ENCODE results near the gene PGR. TPM values are rescaled to one million over a fixed set of nuclear protein-coding genes. Genes with fewer than 3 reads are reported as not detected.
A peak's percentile ranks its signal among the peaks of the same experiment; 100 is the strongest.

PGR gene
- total RNA-seq, 3 donors from 2014 or later: 0.49 to 5.5 (median 0.92) TPM

DNA sequence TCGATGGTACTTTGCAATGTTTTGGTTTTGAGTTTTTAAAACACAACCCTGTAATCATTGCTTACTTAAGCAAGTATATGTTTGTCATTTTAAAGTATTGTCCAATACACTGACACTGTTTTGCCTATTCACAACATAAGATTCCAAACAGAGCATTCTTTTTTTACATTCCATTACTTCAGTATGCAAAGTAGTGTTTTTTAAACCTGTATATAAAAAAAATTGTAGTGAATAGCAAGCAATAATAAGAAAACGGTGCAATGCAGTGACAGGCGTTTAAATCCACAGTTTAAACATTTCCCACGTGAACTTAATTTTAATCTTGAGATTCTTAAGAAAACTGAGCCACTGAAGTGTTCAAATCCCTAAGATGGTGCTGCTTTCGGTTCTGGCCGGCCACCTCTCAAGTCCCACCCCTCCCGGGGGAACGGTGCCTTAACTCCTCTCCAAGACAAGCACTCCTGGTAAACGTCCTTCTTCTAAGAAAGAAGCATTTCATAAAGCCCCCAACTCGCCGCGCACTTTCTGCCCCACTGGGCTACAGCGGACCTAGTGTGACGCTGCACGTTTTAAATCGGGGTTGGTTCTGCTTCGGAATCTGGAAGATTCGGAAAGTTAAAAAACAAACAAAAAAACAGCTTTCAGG is 2.9 kb downstream of the PGR start:
- intact Hi-C loops (cut with DNase I, micrococcal nuclease): no loop called here
- DNase-seq: peak in 2 of 3 donors; percentile 16 to 27
- Histone ChIP-seq H3K4me1 (ENCODE audit: low read depth) (peaks cover 22% of the 10 kb centered on the region), H3K36me3 (ENCODE audit: low read depth) (no peaks in the 10 kb centered on the region), H3K9me3 (no peaks in the 10 kb centered on the region), H3K4me3 (peak overlapping the region; percentile 15)
- no peak for ATAC-seq
- TF ChIP-seq, protein P1, sequence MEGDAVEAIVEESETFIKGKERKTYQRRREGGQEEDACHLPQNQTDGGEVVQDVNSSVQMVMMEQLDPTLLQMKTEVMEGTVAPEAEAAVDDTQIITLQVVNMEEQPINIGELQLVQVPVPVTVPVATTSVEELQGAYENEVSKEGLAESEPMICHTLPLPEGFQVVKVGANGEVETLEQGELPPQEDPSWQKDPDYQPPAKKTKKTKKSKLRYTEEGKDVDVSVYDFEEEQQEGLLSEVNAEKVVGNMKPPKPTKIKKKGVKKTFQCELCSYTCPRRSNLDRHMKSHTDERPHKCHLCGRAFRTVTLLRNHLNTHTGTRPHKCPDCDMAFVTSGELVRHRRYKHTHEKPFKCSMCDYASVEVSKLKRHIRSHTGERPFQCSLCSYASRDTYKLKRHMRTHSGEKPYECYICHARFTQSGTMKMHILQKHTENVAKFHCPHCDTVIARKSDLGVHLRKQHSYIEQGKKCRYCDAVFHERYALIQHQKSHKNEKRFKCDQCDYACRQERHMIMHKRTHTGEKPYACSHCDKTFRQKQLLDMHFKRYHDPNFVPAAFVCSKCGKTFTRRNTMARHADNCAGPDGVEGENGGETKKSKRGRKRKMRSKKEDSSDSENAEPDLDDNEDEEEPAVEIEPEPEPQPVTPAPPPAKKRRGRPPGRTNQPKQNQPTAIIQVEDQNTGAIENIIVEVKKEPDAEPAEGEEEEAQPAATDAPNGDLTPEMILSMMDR (IDR thresholded peaks at IDR 0.05): no peak

- peaks cover 8% of the 10 kb centered on the region for H3K4me1 ChIP-seq (ENCODE audit: low read depth)
- H3K4me3 ChIP-seq: no peak overlapping the region
- no peaks in the 10 kb centered on the region for H3K36me3 ChIP-seq (ENCODE audit: low read depth)
- TF ChIP-seq, protein P1 (IDR thresholded peaks at IDR 0.05): no peak
- DNase-seq (no peak), ATAC-seq (no peak)
- H3K9me3 ChIP-seq: no peaks in the 10 kb centered on the region
- intact Hi-C loops (cut with DNase I, micrococcal nuclease): no loop called here
These were observed 13.9 kb downstream of the PGR start for GRCh38 chr11:101115671-101116160.

DNA sequence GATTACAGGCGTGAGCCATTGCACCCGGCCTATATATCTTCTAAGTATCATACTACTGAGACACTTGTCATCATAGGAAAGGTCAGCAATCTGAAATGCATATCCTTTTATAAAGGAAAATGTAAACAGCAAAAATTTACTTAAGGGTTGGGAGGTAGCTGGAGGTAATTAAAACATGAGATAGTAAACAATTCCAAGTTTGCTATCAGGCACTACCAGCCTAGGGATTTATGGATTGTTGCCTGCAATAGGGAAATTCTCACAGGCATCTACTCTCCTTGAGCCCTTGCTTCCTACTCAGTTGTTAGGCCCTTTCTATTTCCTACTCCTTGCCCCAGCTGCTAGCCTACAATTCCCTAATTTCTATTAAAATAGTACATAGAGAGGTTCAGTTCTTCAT is 16.1 kb downstream of the PGR start:
- DNase-seq: peak in 1 of 3 donors; percentile 24
- Histone ChIP-seq H3K4me1 (ENCODE audit: low read depth) (peaks cover 8% of the 10 kb centered on the region), H3K9me3 (no peaks in the 10 kb centered on the region), H3K4me3 (no peak overlapping the region), H3K36me3 (ENCODE audit: low read depth) (no peaks in the 10 kb centered on the region)
- intact Hi-C loops (cut with DNase I, micrococcal nuclease): no loop called here
- TF ChIP-seq, protein P1 (IDR thresholded peaks at IDR 0.05): no peak
- peak; percentile 85 for ATAC-seq

DNA sequence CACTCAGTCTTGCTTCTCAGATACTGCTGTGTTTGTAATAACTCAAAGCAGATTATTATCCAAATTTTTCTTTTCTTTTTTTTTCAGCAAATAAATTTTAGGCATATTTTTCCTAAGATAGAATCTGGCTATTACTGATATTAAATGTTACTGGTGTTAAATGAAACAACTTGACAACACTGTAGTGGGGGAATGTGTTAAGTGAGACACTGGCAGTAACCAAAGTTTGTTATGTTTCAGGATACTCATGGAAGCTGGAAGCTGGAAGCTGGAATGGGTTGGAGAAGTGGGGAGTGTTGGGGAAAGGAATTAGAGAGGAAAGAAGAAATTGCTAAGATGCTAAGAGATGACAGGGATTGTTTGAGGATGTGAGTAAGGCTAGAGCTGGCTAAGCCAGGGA is 24.9 kb downstream of the PGR start:
- Histone ChIP-seq H3K4me1 (ENCODE audit: low read depth) (peaks cover 10% of the 10 kb centered on the region), H3K9me3 (no peaks in the 10 kb centered on the region), H3K4me3 (no peak overlapping the region), H3K36me3 (ENCODE audit: low read depth) (no peaks in the 10 kb centered on the region)
- intact Hi-C loops (cut with DNase I, micrococcal nuclease): no loop called here
- ATAC-seq (no peak), DNase-seq (no peak)
- TF ChIP-seq, protein P1 (IDR thresholded peaks at IDR 0.05): no peak

DNA sequence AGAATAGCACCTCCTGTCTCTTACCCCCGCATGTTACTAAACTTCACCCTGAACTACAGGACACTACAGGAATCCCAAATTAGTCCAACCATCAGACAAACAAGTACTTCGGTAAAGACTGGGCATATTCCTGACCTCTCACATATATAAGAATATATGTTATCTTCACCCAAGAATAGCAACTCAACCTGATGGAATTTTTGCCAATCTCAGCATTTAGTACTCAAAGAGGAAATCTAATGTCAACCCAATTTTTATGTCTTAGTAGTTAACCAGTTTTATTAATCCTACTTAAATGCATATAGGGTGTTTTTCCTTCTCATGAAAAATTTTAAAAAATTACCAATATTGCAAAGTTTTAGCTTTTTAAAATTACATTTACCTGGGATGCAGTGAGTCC is 26.2 kb downstream of the PGR start:
- ATAC-seq (no peak), DNase-seq (no peak)
- TF ChIP-seq, protein P1 (IDR thresholded peaks at IDR 0.05): no peak
- Histone ChIP-seq H3K9me3 (no peaks in the 10 kb centered on the region), H3K4me1 (ENCODE audit: low read depth) (peaks cover 10% of the 10 kb centered on the region), H3K36me3 (ENCODE audit: low read depth) (no peaks in the 10 kb centered on the region), H3K4me3 (no peak overlapping the region)
- intact Hi-C loops (cut with DNase I, micrococcal nuclease): no loop called here
